ENCODE data around the gene HOXB6.
A peak's percentile ranks its signal among the peaks of the same experiment; 100 is the strongest.

Gene HOXB6

GRCh38 chr17:48634493-48635208 lies 29.9 kb upstream of the HOXB6 start:
- DNase-seq (ENCODE audit: low spot score): no peak

DNA sequence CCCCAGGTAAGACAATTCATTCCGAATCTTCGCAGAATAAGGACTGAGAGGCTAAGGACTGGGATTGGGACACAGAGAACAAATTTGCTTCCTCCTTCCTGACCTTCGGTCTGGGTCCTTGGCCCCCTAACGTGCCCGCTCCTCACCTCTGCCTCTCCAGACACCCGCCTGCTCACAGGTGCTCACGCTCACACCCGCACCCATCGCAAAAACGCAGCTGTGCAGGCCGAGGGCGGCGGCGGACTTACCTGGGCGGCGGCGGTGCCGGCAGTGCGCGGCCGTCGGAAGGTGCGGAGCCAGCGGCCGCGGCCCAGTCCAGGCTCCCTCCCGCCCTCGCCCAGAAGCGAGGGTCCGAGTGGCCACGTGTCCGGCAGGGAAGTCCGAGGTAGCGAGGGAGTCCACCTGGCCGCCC lies 28.5 kb upstream of the HOXB6 start:
- no peak for DNase-seq (ENCODE audit: low spot score)

DNA sequence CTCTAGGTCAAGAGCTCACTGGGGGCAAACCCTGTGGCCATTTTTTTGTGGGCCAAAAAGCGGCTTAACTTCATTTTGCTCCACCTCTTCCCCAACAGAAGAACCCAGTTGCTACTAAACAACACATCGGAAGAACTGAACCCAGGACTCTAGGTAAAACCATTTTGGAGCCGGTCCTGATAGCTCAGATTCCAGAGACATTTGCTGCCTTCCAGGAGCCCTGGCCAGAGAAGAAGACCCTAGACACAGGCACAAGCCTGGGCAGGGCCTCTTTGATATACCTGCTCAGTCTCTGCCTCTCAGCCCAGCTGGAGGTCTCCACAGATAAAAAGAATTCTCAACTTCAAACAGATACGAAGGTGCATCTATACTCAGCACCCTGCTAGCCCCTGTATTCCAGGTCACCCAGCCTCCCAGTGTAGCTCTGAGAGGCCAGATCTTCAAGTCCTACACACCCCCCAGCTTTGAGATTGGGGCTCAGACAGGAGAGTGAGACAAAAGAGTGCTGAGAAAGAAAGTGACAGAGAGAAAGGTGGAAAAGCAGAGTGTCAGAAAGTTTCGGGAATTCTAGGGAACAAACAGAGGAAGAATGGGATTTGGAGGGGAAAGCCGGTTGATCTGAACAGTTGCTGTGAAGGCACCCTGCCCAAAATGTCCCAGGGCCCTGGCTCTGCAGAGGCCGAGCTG lies 27.9 kb upstream of the HOXB6 start:
- DNase-seq (ENCODE audit: low spot score): no peak

- DNase-seq (ENCODE audit: low spot score): no peak
Observed at GRCh38 chr17:48631693-48632578, 27.1 kb upstream of the HOXB6 start.

- DNase-seq (ENCODE audit: low spot score): no peak
Observed at GRCh38 chr17:48630925-48631692, 26.3 kb upstream of the HOXB6 start.

GRCh38 chr17:48630009-48630924 lies 25.5 kb upstream of the HOXB6 start:
- no peak for DNase-seq (ENCODE audit: low spot score)

GRCh38 chr17:48629411-48629759 lies 24.6 kb upstream of the HOXB6 start:
- no peak for DNase-seq (ENCODE audit: low spot score)

DNA sequence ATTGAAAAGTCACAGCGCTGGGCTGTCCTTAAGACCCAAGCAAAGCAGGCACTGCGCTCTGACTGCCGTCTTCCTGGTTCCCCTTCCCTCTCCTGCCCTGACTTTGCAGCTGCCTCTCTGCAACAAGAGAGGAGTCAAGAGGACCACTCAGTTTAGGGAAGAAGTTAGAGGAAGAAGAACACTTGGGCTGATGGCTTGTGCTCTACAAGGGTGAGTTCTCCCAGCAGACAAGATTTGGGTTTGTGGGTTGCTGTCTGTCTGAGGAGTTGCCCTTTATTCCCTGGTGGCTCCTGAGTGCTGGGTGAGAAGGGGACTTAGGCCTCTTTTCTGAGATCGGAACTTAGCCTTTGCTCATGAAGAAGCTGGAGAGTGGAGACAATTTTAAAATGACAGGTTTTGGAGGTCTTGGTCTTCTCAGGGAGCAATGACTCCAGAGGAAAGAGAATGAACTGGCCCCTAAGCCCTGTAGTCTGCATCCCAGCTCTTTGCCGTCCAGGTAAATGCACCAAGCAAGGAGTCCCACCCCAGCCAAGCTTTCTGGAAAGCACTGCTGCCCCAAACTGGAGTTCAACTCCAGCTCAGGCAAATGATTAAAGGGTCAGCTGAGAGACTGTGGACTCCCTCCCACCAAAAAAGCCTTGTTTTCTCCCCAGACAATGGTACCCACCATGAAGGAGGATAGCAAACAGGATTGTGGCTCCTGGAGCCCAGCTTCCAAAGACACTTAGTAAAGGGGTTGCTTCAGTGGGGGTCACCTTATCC lies 24.0 kb upstream of the HOXB6 start:
- DNase-seq (ENCODE audit: low spot score): no peak

DNA sequence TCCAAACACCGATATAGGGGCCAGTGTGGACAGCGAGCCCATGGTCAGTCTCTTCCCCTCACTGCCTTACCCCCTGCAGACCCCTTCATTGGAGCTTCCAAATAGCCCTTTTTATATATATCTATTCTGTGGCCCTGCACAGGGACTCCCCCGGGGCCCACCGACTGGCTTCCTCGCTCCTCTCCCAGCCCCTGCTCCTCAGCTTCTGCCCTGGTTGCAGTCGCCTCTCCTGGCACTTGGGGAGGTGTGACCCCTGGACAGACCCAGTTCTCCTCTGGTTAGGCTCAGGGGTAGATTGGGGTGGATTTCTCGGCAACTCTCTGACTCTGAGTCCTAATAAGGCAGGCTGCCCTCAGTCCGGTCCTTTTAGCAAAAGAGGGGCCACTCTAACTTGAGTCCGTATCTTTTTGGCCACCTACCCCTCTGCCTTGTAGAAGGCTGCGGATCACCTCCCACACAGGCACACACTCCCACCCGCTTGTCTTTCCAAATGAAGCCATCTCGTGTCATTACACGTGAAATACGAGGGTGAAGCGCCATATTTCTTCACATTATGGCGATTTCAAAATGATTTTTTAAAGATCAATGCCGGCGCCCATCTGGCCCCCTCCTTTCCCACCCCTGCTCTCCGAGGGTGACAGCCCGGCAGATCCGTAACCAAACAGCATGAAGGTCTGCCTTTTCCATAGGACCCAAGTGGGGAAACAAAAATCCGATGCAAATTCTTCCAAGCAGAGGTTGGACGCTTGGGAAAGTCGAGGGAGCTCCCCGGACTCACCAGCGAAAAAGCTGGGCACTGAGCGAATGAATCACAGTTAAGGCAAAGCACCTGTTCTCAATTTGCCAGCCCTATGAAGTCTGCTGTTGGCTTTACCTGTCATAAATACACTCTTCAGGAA lies 23.1 kb upstream of the HOXB6 start:
- no peak for DNase-seq (ENCODE audit: low spot score)

DNA sequence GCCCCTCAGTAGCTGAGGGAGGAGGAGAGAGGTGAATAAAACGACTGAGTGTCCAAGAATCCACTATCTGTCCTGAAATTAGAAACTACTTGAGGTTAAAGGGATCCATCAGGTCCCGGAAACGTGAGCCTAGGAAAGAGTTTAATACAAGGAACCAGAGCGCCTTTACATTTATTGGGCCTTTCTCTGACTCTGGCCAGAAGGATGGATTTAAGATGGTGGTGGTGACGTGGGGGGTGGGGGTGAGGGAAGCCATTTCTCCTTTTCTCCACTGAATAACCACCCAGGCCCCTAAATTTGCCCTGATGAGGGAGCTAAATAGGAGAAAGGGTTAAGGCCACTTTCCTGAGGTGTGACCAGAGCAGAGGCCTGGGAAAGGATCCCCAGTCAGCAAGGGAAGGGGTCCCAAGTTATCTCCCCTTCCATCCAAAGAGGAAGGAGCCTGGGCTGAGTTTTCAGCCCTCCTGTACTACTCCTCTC lies 22.4 kb upstream of the HOXB6 start:
- no peak for DNase-seq (ENCODE audit: low spot score)

DNA sequence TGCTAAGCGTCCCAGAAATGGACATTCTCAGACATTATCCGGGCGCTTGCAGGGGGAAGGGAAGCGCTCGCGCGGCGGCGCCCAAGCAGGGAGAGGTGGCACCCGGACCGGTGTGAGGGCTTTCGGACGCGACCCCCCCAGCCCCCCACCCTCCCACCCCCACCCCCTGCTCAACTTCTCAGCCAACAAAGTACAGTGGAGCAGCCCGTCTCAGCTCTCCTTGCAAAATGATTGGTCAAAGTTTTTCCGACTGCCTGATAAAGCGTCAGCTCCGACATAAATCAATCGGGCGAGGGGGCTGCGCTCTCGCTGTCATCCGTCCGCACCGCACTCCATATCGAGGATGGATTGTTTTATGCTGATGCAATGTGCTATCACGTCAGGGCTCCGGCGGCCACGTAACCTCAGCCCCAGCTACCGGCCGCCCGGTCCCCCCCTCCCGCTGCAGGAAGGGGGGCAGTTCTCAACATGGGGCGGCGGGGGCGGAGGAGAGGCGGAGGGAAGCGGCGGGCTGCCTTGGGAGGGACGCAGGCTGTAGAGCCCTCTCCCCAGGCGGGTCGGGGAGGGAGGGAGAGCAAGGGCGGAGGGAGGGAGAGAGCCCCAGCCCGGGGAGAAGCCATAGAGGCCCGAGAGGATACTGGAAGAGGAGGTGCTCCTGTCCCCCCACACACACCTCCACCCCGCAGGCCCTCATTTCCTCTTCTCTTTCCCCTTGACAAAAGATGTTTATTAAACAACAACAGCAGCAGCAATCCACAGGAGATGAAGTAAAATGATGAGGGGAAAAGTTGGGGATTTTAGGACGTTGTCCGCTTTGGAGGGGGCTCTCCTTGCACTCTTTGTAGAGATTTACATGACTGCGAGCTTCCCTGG lies 21.7 kb upstream of the HOXB6 start, which contains the start of gene HOXB9:
TSS of gene HOXB9 (minus strand) at position 114 of the 873 bp plus-strand sequence. CDS start at position 25, 89 bp downstream.
- DNase-seq (ENCODE audit: low spot score): peak; percentile 31

GRCh38 chr17:48625495-48626244 lies 20.9 kb upstream of the HOXB6 start:
- DNase-seq (ENCODE audit: low spot score): no peak

GRCh38 chr17:48624544-48625494 lies 20.0 kb upstream of the HOXB6 start:
- no peak for DNase-seq (ENCODE audit: low spot score)

- no peak for DNase-seq (ENCODE audit: low spot score)
Observed at GRCh38 chr17:48624118-48624517, 19.3 kb upstream of the HOXB6 start.

- DNase-seq (ENCODE audit: low spot score): no peak
Observed at GRCh38 chr17:48623583-48623982, 18.8 kb upstream of the HOXB6 start.

DNA sequence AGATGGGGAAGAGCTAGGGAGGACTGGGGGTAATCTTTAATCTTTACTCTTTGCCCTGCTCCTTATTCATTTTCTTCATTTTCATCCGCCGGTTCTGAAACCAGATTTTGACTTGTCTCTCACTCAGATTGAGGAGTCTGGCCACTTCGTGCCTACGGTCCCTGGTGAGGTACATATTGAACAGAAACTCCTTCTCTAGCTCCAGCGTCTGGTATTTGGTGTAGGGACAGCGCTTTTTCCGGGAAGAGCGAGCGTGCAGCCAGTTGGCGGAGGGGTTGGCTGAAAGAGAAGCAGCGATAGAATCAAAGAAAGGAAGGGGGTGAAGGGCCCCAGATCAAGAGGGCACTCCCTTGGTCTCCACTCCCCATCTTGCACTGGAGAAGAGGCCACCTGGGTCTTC lies 18.1 kb upstream of the HOXB6 start:
- DNase-seq (ENCODE audit: low spot score): no peak

Data from CD4-positive, alpha-beta T cell treated with Interleukin-2 at 100 ng/mL for 4 hours (primary cell).